ENCODE data around the gene CNIH1. TPM values are rescaled to one million over a fixed set of nuclear protein-coding genes. Genes with fewer than 3 reads are reported as not detected.
"Not testable (repeated sequence)": the region's sequence is repeated elsewhere in the genome, so short reads cannot be mapped to it uniquely, and the experiment has no call there.

CNIH1 gene
- total RNA-seq, 4 donors from 2014 or later, result 95.1 to 204 (median 164) TPM

DNA sequence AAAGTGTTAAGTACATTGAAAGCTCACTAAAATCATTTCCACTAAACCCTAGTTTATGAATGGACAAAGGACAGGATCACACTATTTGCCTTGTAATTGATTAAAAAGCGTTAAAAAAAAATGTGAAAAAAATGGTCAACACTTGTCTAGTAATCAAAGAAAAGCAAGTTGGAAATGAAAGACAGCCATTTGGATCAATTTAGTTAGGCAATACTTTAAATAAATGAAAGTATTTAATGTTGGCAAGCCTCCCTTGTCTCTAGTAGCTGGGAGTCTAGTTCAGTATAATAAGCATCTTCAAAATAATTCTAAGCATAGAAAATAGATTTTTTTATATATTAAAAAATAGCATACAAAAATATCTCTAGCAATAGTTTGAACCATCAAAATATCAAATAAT, 14.2 kb upstream of the CNIH1 start:
- peaks cover 0 to 31% (median 0%) of the 10 kb centered on the region in 3 donors for H3K4me1 ChIP-seq
- WGBS, 2 donors, result 56 to 58% methylated on average over 1 of the region's 1 CpG
- H3K4me3 ChIP-seq, result no peak overlapping the region
- no peaks in the 10 kb centered on the region for H3K9me3 ChIP-seq
- TF ChIP-seq, protein P1, sequence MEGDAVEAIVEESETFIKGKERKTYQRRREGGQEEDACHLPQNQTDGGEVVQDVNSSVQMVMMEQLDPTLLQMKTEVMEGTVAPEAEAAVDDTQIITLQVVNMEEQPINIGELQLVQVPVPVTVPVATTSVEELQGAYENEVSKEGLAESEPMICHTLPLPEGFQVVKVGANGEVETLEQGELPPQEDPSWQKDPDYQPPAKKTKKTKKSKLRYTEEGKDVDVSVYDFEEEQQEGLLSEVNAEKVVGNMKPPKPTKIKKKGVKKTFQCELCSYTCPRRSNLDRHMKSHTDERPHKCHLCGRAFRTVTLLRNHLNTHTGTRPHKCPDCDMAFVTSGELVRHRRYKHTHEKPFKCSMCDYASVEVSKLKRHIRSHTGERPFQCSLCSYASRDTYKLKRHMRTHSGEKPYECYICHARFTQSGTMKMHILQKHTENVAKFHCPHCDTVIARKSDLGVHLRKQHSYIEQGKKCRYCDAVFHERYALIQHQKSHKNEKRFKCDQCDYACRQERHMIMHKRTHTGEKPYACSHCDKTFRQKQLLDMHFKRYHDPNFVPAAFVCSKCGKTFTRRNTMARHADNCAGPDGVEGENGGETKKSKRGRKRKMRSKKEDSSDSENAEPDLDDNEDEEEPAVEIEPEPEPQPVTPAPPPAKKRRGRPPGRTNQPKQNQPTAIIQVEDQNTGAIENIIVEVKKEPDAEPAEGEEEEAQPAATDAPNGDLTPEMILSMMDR (IDR thresholded peaks at IDR 0.05), result no peak
- H3K27me3 ChIP-seq, result no peaks in the 10 kb centered on the region
- H3K27ac ChIP-seq, result no peak overlapping the region
- no peaks in the 10 kb centered on the region for H3K36me3 ChIP-seq
- DNase-seq, result no peak
- intact Hi-C loops (cut with DNase I), result no loop called here

GRCh38 chr14:54453990-54454389, 12.8 kb upstream of the CNIH1 start:
- DNase-seq; H3K4me3 ChIP-seq; H3K9me3 ChIP-seq; H3K36me3 ChIP-seq; intact Hi-C loops (cut with DNase I); H3K27me3 ChIP-seq: not testable (repeated sequence)
- Histone ChIP-seq H3K27ac (peak overlapping the region in 2 of 4 donors; percentile 3 to 13), H3K4me1 (peaks cover 0 to 40% (median 5%) of the 10 kb centered on the region in 3 donors)
- WGBS, 2 donors, result 38 to 61% methylated on average over 5 of the region's 5 CpGs

DNA sequence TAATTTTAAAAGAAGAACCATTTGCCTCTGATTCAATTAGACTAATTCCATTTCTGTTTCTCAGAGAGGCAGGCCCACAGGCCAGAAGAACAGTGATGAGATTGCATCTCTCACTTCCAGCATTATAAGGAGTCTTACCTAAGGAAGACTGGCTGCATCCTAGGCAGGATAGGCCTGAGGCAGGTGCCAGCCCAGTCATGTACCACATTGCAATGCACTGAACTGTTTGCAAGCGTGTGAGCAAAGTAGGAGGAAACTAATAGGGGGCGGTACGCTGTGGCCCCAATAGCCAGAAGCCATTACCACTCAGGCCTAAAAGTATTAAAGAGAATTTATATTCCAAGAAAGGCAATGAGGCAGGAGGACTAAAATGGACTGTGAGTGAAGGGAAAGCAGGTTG, 12.1 kb upstream of the CNIH1 start:
- no peak overlapping the region for H3K4me3 ChIP-seq
- no peaks in the 10 kb centered on the region for H3K36me3 ChIP-seq
- H3K4me1 ChIP-seq, result peaks cover 0 to 40% (median 5%) of the 10 kb centered on the region in 3 donors
- H3K27me3 ChIP-seq, result no peaks in the 10 kb centered on the region
- intact Hi-C loops (cut with DNase I), result no loop called here
- 55 to 68% methylated on average over 3 of the region's 3 CpGs for WGBS, 2 donors
- no peaks in the 10 kb centered on the region for H3K9me3 ChIP-seq
- no peak for DNase-seq
- H3K27ac ChIP-seq, result no peak overlapping the region
- TF ChIP-seq, protein P1 (IDR thresholded peaks at IDR 0.05), result no peak
- no peak for TF ChIP-seq POLR2A (IDR thresholded peaks at IDR 0.05)

DNA sequence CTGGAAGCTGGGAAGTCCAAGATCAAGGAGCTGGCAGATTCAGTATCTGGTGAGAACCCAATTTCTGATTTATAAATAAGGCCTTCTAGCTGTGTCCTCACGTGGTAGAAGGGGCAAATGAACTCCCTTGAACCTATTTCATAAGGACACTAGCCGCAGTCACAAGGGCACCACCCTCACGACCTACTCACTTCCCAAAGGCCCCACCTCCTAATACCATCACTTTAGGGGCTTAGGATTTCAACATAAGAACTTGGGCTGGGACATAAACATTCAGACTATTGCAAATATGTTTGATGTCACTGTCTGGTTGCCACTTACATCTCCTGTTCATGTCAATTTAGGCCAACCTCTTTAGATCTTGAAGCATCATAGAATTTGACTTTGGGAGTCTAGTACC, 10.8 kb upstream of the CNIH1 start:
- Histone ChIP-seq H3K36me3 (no peaks in the 10 kb centered on the region), H3K27me3 (no peaks in the 10 kb centered on the region), H3K4me1 (peaks cover 6 to 49% (median 11%) of the 10 kb centered on the region in 3 donors), H3K9me3 (no peaks in the 10 kb centered on the region), H3K27ac (no peak overlapping the region), H3K4me3 (no peak overlapping the region)
- TF ChIP-seq, protein P1 (IDR thresholded peaks at IDR 0.05), result no peak
- TF ChIP-seq POLR2A (IDR thresholded peaks at IDR 0.05), result no peak
- intact Hi-C loops (cut with DNase I), result no loop called here
- WGBS, 2 donors, result 81 to 86% methylated on average over 1 to 3 of the region's 3 CpGs
- no peak for DNase-seq

DNA sequence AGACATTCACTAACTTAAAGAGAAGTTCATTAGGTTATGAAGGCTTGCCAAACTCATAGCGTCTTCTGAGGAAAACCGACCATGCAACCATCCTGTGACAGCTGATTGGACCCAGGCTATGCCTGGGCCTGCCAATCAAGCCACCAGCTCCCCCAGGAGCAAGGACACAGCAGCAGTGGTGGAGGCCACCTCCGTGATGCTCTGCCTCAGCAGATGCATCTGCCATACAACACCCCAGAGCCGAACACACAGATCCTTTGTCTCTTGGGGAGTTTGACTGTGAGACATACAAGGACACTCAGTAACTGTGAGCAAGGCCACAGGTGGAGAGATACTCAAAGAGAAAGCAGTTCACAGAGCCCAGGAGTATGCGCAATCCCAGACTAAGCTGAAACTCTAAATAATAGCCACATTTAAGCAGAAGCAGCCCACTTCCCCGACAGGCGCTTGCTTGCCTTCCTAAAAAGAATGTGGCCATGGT, 10.0 kb upstream of the CNIH1 start:
- WGBS, 2 donors, result 61% methylated on average over 6 of the region's 7 CpGs
- Histone ChIP-seq H3K4me3 (no peak overlapping the region), H3K4me1 (peaks cover 6 to 57% (median 18%) of the 10 kb centered on the region in 3 donors), H3K27ac (peak overlapping the region in 3 of 4 donors; percentile 21 to 60 (median 57)), H3K27me3 (no peaks in the 10 kb centered on the region), H3K36me3 (no peaks in the 10 kb centered on the region), H3K9me3 (no peaks in the 10 kb centered on the region)
- DNase-seq, result no peak
- intact Hi-C loops (cut with DNase I), result no loop called here
- TF ChIP-seq POLR2A (IDR thresholded peaks at IDR 0.05), result no peak
- TF ChIP-seq, protein P1 (IDR thresholded peaks at IDR 0.05), result no peak

DNA sequence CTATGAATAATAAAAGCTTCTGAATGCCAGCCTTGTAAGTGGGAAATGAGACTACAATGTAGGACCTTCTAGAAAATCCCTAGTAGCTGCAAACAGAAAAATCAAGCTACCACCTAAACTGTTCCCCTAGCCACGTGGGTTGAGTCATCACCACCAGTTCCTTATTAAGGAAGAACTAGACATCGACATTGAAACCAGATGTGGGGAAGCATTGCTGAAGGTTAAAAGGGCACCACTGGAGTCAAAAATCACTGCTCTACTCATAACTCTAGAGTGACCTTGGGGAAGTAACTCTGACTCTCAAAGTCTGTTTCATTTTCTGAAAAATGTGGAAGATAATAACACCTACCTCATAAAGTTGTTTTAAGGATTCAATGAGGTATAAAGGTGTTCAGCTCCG, 9.4 kb upstream of the CNIH1 start:
- Histone ChIP-seq H3K9me3 (no peaks in the 10 kb centered on the region), H3K27ac (peak overlapping the region; percentile 21 to 60 (median 56)), H3K36me3 (no peaks in the 10 kb centered on the region), H3K4me3 (no peak overlapping the region), H3K27me3 (no peaks in the 10 kb centered on the region), H3K4me1 (peaks cover 6 to 63% (median 21%) of the 10 kb centered on the region in 3 donors)
- intact Hi-C loops (cut with DNase I), result no loop called here
- 20 to 22% methylated on average over 3 of the region's 3 CpGs for WGBS, 2 donors
- no peak for DNase-seq
- TF ChIP-seq, protein P1 (IDR thresholded peaks at IDR 0.05), result no peak
- TF ChIP-seq POLR2A (IDR thresholded peaks at IDR 0.05), result no peak
